Measurements from ENCODE around the gene IQCF2.

DNA sequence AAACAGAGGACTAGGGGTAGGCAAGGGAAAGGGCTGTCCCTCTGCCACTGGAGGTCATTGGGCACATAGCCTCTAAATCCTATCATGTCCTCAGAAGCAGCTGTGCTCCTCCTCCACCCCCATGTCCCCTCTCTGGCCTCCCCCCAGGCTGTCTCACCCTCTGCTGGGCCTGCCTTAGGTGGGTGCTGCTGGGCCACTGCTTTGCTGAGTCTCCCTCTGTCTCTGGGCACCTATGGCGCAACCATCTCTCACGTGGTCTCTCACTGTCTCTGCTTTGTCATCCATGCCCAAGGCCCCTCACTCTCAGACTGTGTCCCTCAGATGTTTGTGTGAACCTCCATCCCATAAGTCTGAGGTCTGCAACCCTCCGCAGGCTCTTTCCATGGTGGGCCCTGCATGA is 47.4 kb upstream of the IQCF2 start:
- TF ChIP-seq CHD2 (IDR thresholded peaks at IDR 0.05; ENCODE audit: low read depth, low read length), result no peak
- no peak for TF ChIP-seq CTCF (IDR thresholded peaks at IDR 0.05 in 2 of 3, conservative IDR thresholded peaks at IDR 0.05 in 1 of 3; ENCODE audit: insufficient read depth in 2 of 3, low read depth in 1 of 3, low read length in 3 of 3)
- no peak for TF ChIP-seq EZH2 (IDR thresholded peaks at IDR 0.05; ENCODE audit: borderline replicate concordance, low read depth, low read length)
- TF ChIP-seq ZNF121 (CRISPR knock-in tag; conservative IDR thresholded peaks at IDR 0.05), result no peak
- TF ChIP-seq TCF7L2 (IDR thresholded peaks at IDR 0.05; ENCODE audit: low read depth, low read length), result no peak
- no peak for TF ChIP-seq PHF8 (IDR thresholded peaks at IDR 0.05; ENCODE audit: borderline replicate concordance, low read length)
- TF ChIP-seq, protein P1, sequence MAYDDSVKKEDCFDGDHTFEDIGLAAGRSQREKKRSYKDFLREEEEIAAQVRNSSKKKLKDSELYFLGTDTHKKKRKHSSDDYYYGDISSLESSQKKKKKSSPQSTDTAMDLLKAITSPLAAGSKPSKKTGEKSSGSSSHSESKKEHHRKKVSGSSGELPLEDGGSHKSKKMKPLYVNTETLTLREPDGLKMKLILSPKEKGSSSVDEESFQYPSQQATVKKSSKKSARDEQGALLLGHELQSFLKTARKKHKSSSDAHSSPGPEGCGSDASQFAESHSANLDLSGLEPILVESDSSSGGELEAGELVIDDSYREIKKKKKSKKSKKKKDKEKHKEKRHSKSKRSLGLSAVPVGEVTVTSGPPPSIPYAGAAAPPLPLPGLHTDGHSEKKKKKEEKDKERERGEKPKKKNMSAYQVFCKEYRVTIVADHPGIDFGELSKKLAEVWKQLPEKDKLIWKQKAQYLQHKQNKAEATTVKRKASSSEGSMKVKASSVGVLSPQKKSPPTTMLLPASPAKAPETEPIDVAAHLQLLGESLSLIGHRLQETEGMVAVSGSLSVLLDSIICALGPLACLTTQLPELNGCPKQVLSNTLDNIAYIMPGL (CRISPR knock-in tag; IDR thresholded peaks at IDR 0.05), result no peak
- no peak for TF ChIP-seq ZFP36 (IDR thresholded peaks at IDR 0.05; ENCODE audit: low read depth, low read length, partially characterized antibody)
- no peak for TF ChIP-seq ZFP1 (CRISPR knock-in tag; IDR thresholded peaks at IDR 0.05)
- no peak for TF ChIP-seq TBP (optimal IDR thresholded peaks at IDR 0.05; ENCODE audit: low read depth, low read length)
- no peak for TF ChIP-seq E2F6 (IDR thresholded peaks at IDR 0.05; ENCODE audit: borderline replicate concordance in 1 of 2, extremely low read depth in 1 of 2, insufficient read depth in 1 of 2, insufficient read length in 1 of 2, low read depth in 1 of 2, low read length in 1 of 2, poor library complexity in 1 of 2, severe bottlenecking in 1 of 2)
- TF ChIP-seq ARID3B (CRISPR knock-in tag; IDR thresholded peaks at IDR 0.05; ENCODE audit: borderline replicate concordance), result no peak
- TF ChIP-seq NR2C2 (CRISPR knock-in tag; IDR thresholded peaks at IDR 0.05), result no peak
- no peak for TF ChIP-seq NR2C2 (tag; IDR thresholded peaks at IDR 0.05)

All from K562 (cell line).